Neural progenitor cell (in vitro differentiated cells): ENCODE results near the gene CALU. TPM values are rescaled to one million over a fixed set of nuclear protein-coding genes. Genes with fewer than 3 reads are reported as not detected.

ENCODE experiments used
- DNase-seq: peaks from one replicate; pipeline ENCODE4 v3.0.0-alpha.2; 2016; ENCODE audit warnings: low spot score
- H2AFZ ChIP-seq: fragments of 200-600 bp; sonication (generic); replicated peaks from 2 replicates; pipeline ENCODE4 v1.6.1; 2016; ENCODE audit warnings: antibody characterized with exemption
- H3F3A ChIP-seq: fragments of 200-600 bp; sonication (generic); 2 replicates; pipeline ENCODE4 v1.6.1; 2016; ENCODE audit warnings: antibody characterized with exemption, low read depth
- H3K27ac ChIP-seq: fragments of 200-600 bp; sonication (generic); 2 replicates; pipeline ENCODE4 v1.5.1; 2016; ENCODE audit warnings: mild to moderate bottlenecking
- H3K27me3 ChIP-seq: fragments of 200-600 bp; sonication (generic); 2 replicates; pipeline ENCODE4 v1.6.1; 2016; ENCODE audit warnings: mild to moderate bottlenecking, moderate library complexity
- H3K36me3 ChIP-seq: fragments of 200-600 bp; sonication (generic); 2 replicates; pipeline ENCODE4 v1.5.1; 2016
- H3K4me1 ChIP-seq: fragments of 200-600 bp; sonication (generic); 2 replicates; pipeline ENCODE4 v1.6.1; 2016; ENCODE audit warnings: mixed run types
- H3K4me2 ChIP-seq: fragments of 200-600 bp; sonication (generic); 2 replicates; pipeline ENCODE4 v1.6.1; 2016
- H3K4me3 ChIP-seq: fragments of 200-600 bp; sonication (generic); 2 replicates; pipeline ENCODE4 v1.5.1; 2016
- H3K79me2 ChIP-seq: fragments of 200-600 bp; sonication (generic); 2 replicates; pipeline ENCODE4 v1.6.1; 2016; ENCODE audit warnings: low read depth
- H3K9ac ChIP-seq: fragments of 200-600 bp; sonication (generic); 2 replicates; pipeline ENCODE4 v1.6.1; 2016
- H3K9me3 ChIP-seq: fragments of 200-600 bp; sonication (generic); 2 replicates; pipeline ENCODE4 v1.5.1; 2016; ENCODE audit warnings: low read depth
- H4K20me1 ChIP-seq: fragments of 200-600 bp; sonication (generic); 2 replicates; pipeline ENCODE4 v1.6.1; 2016; ENCODE audit warnings: low read depth
- H3K27ac Mint-ChIP-seq: 3 replicates; pipeline ENCODE4 v1.8.0; 2021; ENCODE audit warnings: mixed read lengths
- H3K27me3 Mint-ChIP-seq: 2 replicates; pipeline ENCODE4 v1.8.0; 2022; ENCODE audit warnings: low read depth, mild to moderate bottlenecking, inconsistent platforms, moderate library complexity, mixed read lengths; ENCODE audit not compliant: insufficient read depth
- H3K36me3 Mint-ChIP-seq: 3 replicates; pipeline ENCODE4 v1.8.0; 2021; ENCODE audit warnings: mixed read lengths
- H3K4me1 Mint-ChIP-seq: 3 replicates; pipeline ENCODE4 v1.8.0; 2021; ENCODE audit warnings: mixed read lengths
- H3K4me3 Mint-ChIP-seq: 3 replicates; pipeline ENCODE4 v1.8.0; 2021; ENCODE audit warnings: mild to moderate bottlenecking, moderate library complexity, mixed read lengths
- H3K9me3 Mint-ChIP-seq: 3 replicates; pipeline ENCODE4 v1.8.0; 2020; ENCODE audit warnings: mixed read lengths
- CTCF ChIP-seq: fragments of 200-600 bp; sonication (generic); IDR thresholded peaks from 2 replicates; pipeline ENCODE4 v1.5.1; 2017; ENCODE audit warnings: antibody characterized with exemption, mild to moderate bottlenecking
- EZH2 ChIP-seq: fragments of 200-600 bp; sonication (generic); IDR thresholded peaks from 2 replicates; pipeline ENCODE4 v1.6.1; 2017; ENCODE audit warnings: antibody characterized with exemption, mild to moderate bottlenecking, moderate library complexity
- EZH2phosphoT487 ChIP-seq: fragments of 200-600 bp; sonication (generic); IDR thresholded peaks from 2 replicates; pipeline ENCODE4 v1.6.1; 2017; ENCODE audit warnings: antibody characterized with exemption
- total RNA-seq: library from RNA; depleted of rRNA; stranded (reverse); fragments of >200 nt; gene quantifications from 2 replicates; pipeline ENCODE4 v1.2.3, GENCODE V29; 2015; ENCODE audit warnings: low replicate concordance

Gene CALU
- total RNA-seq, 1 donor from 2014 or later: 234 TPM

GRCh38 chr7:128724743-128725142 is 14.4 kb upstream of the CALU start:
- H3K36me3 ChIP-seq: no peaks in the 10 kb centered on the region
- H3K27ac ChIP-seq: no peak overlapping the region
- no peak overlapping the region for H2AFZ ChIP-seq
- H3K27me3 ChIP-seq: no peaks in the 10 kb centered on the region
- no peaks in the 10 kb centered on the region for H3K9me3 ChIP-seq
- H3K9me3 Mint-ChIP-seq: no peaks in the 10 kb centered on the region
- no peaks in the 10 kb centered on the region for H4K20me1 ChIP-seq
- H3F3A ChIP-seq: no peaks in the 10 kb centered on the region
- no peak overlapping the region for H3K4me3 Mint-ChIP-seq
- no peak overlapping the region for H3K4me2 ChIP-seq
- H3K4me3 ChIP-seq: no peak overlapping the region
- H3K9ac ChIP-seq: no peak overlapping the region
- H3K79me2 ChIP-seq: no peaks in the 10 kb centered on the region
- H3K4me1 ChIP-seq: peaks cover 4% of the 10 kb centered on the region
- TF ChIP-seq EZH2phosphoT487: no peak
- no peak for TF ChIP-seq CTCF
- no peak for TF ChIP-seq EZH2
- no peaks in the 10 kb centered on the region for H3K36me3 Mint-ChIP-seq
- H3K27ac Mint-ChIP-seq: no peak overlapping the region
- no peak for DNase-seq
- peaks cover 17% of the 10 kb centered on the region for H3K4me1 Mint-ChIP-seq
- no peaks in the 10 kb centered on the region for H3K27me3 Mint-ChIP-seq

GRCh38 chr7:128725531-128725930 is 13.6 kb upstream of the CALU start:
- no peak overlapping the region for H3K4me2 ChIP-seq
- DNase-seq: no peak
- TF ChIP-seq CTCF (no peak), EZH2phosphoT487 (no peak), EZH2 (no peak)
- H3K36me3 Mint-ChIP-seq: no peaks in the 10 kb centered on the region
- no peaks in the 10 kb centered on the region for H3F3A ChIP-seq
- H4K20me1 ChIP-seq: no peaks in the 10 kb centered on the region
- H3K4me1 Mint-ChIP-seq: peaks cover 17% of the 10 kb centered on the region
- H3K27me3 Mint-ChIP-seq: no peaks in the 10 kb centered on the region
- H3K27me3 ChIP-seq: no peaks in the 10 kb centered on the region
- no peak overlapping the region for H3K4me3 ChIP-seq
- no peaks in the 10 kb centered on the region for H3K9me3 Mint-ChIP-seq
- H2AFZ ChIP-seq: no peak overlapping the region
- H3K9ac ChIP-seq: no peak overlapping the region
- no peak overlapping the region for H3K4me3 Mint-ChIP-seq
- H3K9me3 ChIP-seq: no peaks in the 10 kb centered on the region
- H3K79me2 ChIP-seq: no peaks in the 10 kb centered on the region
- H3K4me1 ChIP-seq: peaks cover 4% of the 10 kb centered on the region
- H3K36me3 ChIP-seq: no peaks in the 10 kb centered on the region
- no peak overlapping the region for H3K27ac ChIP-seq
- no peak overlapping the region for H3K27ac Mint-ChIP-seq

- no peak for DNase-seq
- TF ChIP-seq EZH2 (no peak), EZH2phosphoT487 (no peak), CTCF (no peak)
- H3K9ac ChIP-seq: no peak overlapping the region
- Mint-ChIP-seq H3K27ac (no peak overlapping the region), H3K4me1 (peaks cover 17% of the 10 kb centered on the region), H3K27me3 (no peaks in the 10 kb centered on the region), H3K36me3 (no peaks in the 10 kb centered on the region), H3K9me3 (no peaks in the 10 kb centered on the region), H3K4me3 (no peak overlapping the region)
- no peaks in the 10 kb centered on the region for H3K27me3 ChIP-seq
- no peak overlapping the region for H3K4me3 ChIP-seq
- no peaks in the 10 kb centered on the region for H3F3A ChIP-seq
- no peaks in the 10 kb centered on the region for H3K9me3 ChIP-seq
- peaks cover 4% of the 10 kb centered on the region for H3K4me1 ChIP-seq
- H3K79me2 ChIP-seq: no peaks in the 10 kb centered on the region
- no peak overlapping the region for H2AFZ ChIP-seq
- no peaks in the 10 kb centered on the region for H3K36me3 ChIP-seq
- H3K4me2 ChIP-seq: no peak overlapping the region
- no peak overlapping the region for H3K27ac ChIP-seq
- no peaks in the 10 kb centered on the region for H4K20me1 ChIP-seq
These were observed 13.0 kb upstream of the CALU start for GRCh38 chr7:128726059-128726736.
